ENCODE data around the gene DRC1. TPM values are rescaled to one million over a fixed set of nuclear protein-coding genes. Genes with fewer than 3 reads are reported as not detected.

DRC1 gene
- total RNA-seq, 1 donor from 2014 or later = 0.13 TPM

DNA sequence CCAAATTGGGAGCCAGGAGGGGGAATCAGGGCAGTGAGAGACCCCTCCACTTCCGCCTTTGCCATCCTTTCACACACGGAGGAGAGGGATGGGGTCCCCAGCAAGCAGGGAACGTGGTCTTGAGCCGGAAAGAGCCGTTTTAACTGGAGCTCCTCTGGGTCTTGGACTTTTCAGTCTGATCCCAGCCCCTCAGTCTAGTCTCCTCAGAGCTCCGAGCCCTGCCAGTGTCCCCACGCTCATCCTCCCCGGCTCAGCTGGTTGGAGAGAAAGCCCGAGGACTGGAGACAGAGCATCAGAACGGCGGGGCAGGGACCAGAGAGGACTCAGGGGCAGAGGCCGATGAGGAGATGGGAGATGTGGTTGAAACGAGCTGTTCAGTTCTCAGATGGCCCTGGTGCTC, 102.3 kb downstream of the DRC1 start:
- TF ChIP-seq, protein P1, sequence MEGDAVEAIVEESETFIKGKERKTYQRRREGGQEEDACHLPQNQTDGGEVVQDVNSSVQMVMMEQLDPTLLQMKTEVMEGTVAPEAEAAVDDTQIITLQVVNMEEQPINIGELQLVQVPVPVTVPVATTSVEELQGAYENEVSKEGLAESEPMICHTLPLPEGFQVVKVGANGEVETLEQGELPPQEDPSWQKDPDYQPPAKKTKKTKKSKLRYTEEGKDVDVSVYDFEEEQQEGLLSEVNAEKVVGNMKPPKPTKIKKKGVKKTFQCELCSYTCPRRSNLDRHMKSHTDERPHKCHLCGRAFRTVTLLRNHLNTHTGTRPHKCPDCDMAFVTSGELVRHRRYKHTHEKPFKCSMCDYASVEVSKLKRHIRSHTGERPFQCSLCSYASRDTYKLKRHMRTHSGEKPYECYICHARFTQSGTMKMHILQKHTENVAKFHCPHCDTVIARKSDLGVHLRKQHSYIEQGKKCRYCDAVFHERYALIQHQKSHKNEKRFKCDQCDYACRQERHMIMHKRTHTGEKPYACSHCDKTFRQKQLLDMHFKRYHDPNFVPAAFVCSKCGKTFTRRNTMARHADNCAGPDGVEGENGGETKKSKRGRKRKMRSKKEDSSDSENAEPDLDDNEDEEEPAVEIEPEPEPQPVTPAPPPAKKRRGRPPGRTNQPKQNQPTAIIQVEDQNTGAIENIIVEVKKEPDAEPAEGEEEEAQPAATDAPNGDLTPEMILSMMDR (IDR thresholded peaks at IDR 0.05; ENCODE audit: insufficient read depth, low read length, poor library complexity, severe bottlenecking) = no peak
- DNase-seq (ENCODE audit: low read depth) = no peak
- peaks cover 10% of the 10 kb centered on the region for H3K27me3 ChIP-seq (ENCODE audit: control insufficient read depth, insufficient read depth, low read length)
- H3K4me3 ChIP-seq (ENCODE audit: low read depth, low read length) = peak overlapping the region; percentile 39
- H3K36me3 ChIP-seq (ENCODE audit: control insufficient read depth, insufficient read depth, low read length) = no peaks in the 10 kb centered on the region

DNA sequence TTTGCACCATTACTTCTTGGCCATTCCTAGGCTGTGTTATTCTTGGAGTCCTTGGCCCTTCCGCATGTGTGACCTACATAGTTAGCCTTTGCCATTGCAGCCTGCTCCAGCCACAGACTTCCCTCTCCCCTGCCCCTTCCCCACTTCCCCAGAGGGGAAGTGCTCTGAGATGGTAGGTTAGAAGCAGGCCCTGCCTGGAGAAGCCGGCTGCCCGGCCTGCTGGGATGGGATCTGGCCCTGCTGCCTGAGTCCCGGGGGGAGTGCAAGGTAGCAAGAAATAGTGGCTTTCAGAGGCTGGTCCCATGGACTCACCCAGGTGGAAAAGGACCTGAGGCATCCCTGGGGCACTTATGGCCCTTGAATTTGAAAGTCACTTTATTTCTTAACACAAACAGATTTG, 104.6 kb downstream of the DRC1 start:
- no peak overlapping the region for H3K4me3 ChIP-seq (ENCODE audit: low read depth, low read length)
- TF ChIP-seq, protein P1 (IDR thresholded peaks at IDR 0.05; ENCODE audit: insufficient read depth, low read length, poor library complexity, severe bottlenecking) = no peak
- DNase-seq (ENCODE audit: low read depth) = no peak
- H3K27me3 ChIP-seq (ENCODE audit: control insufficient read depth, insufficient read depth, low read length) = peaks cover 17% of the 10 kb centered on the region
- H3K36me3 ChIP-seq (ENCODE audit: control insufficient read depth, insufficient read depth, low read length) = no peaks in the 10 kb centered on the region

Other genes starting within 250 kb of the DRC1 start
- 3.0 and 3.1 TPM in 2 replicates for gene GAREM2, start 228.8 kb upstream of the DRC1 start, total RNA-seq
- gene HADHA, start 157.3 kb upstream of the DRC1 start, total RNA-seq = 109 and 115 TPM in 2 replicates
- 98.3 and 105 TPM in 2 replicates for gene HADHB, start 157.0 kb upstream of the DRC1 start, total RNA-seq
- gene SELENOI, start 55.8 kb upstream of the DRC1 start, total RNA-seq = 21.4 and 28.5 TPM in 2 replicates
- 0.07 and 0.08 TPM in 2 replicates for gene ADGRF3, start 55.1 kb upstream of the DRC1 start, total RNA-seq
- not detected in 2 replicates for gene OTOF, start 76.2 kb downstream of the DRC1 start, total RNA-seq
- gene CIB4, start 239.4 kb downstream of the DRC1 start, total RNA-seq = not detected in 2 replicates

All from kidney epithelial cell (primary cell).